ENCODE results near the gene FICD. TPM values are rescaled to one million over a fixed set of nuclear protein-coding genes. Genes with fewer than 3 reads are reported as not detected.
A peak's percentile ranks its signal among the peaks of the same experiment; 100 is the strongest.

Gene FICD
- total and polyA plus RNA-seq, 9 of the 15 experiments (the other 6 are each of a cell fraction or from before 2014, with no cell fraction given), result 0.88 to 4.5 (median 1.9) TPM

GRCh38 chr12:108479364-108480070, 35.6 kb upstream of the FICD start:
- H3K4me1 ChIP-seq (replicated peaks in 1 of 2; ENCODE audit: control insufficient read depth in 2 of 2, insufficient read depth in 2 of 2, low read length in 2 of 2), result peaks cover 7 to 40% of the 10 kb centered on the region in 2 experiments; a peak in 4 of 5 replicates
- no peaks in the 10 kb centered on the region for H3K27me3 ChIP-seq (ENCODE audit: control insufficient read depth in 2 of 2, insufficient read depth in 2 of 2, low read length in 2 of 2)
- no peak overlapping the region for H2AFZ ChIP-seq (ENCODE audit: low read depth, low read length)
- no peak for ATAC-seq
- H3K27ac ChIP-seq (ENCODE audit: extremely low read depth, low read depth, low read length), result no peak overlapping the region
- POLR2A ChIA-PET, result interaction anchor here (0.7 to 1.4 kb wide), 3 partner anchors 11 to 27 kb away, joined by 3 to 4 read pairs (median 3); no protein-coding TSS in a partner anchor
- no peak overlapping the region for H3K4me3 ChIP-seq
- BruUV-seq (replicated peaks), result no TSS peak
- intact Hi-C loops (cut with micrococcal nuclease), result no loop called here
- no peaks in the 10 kb centered on the region for H3K9me1 ChIP-seq (ENCODE audit: control insufficient read depth, insufficient read depth, low read length)
- peaks cover 4% of the 10 kb centered on the region; the same call in 1 of the 2 replicates for H3K9me3 ChIP-seq (replicated peaks; ENCODE audit: control insufficient read depth, insufficient read depth, low read depth, low read length)
- DNase-seq (ENCODE audit: extremely low read depth in 1 of 4, low spot score in 3 of 4), result no peak
- no peak for FAIRE-seq
- no peak overlapping the region for H3K9ac ChIP-seq (ENCODE audit: insufficient read depth in 1 of 2, low read depth in 2 of 2, low read length in 2 of 2)
- no peaks in the 10 kb centered on the region for H4K20me1 ChIP-seq (replicated peaks; ENCODE audit: control insufficient read depth, insufficient read depth, low read length)
- H3K36me3 ChIP-seq (ENCODE audit: control insufficient read depth, insufficient read depth, low read length), result no peaks in the 10 kb centered on the region
- CTCF ChIA-PET (ENCODE audit: low intra/inter-chr PET ratio), result no interaction called here
- in situ Hi-C loops (cut with MboI), result no loop called here
- 18% methylated on average over 6 of the region's 6 CpGs for WGBS (ENCODE audit: insufficient coverage, low coverage, missing lambda C conversion rate)
- no peak overlapping the region for H3K4me2 ChIP-seq (ENCODE audit: insufficient read depth, low read length)
- peak; percentile 62 for TF ChIP-seq PRDM10 (IDR thresholded peaks at IDR 0.05; ENCODE audit: partially characterized antibody)
- TF ChIP-seq JUND (IDR thresholded peaks at IDR 0.05; ENCODE audit: borderline replicate concordance, low read depth, low read length), result 0 out of 2 replicates have a peak, but pooled peaks have one; percentile 10
- no peak for TF ChIP-seq JUND (tag; IDR thresholded peaks at IDR 0.05; ENCODE audit: borderline replicate concordance, low read depth, low read length)
- peak; percentile 29; the same call in 1 of the 2 replicates for TF ChIP-seq FOSL1 (tag; conservative IDR thresholded peaks at IDR 0.05)
- TF ChIP-seq SNIP1 (IDR thresholded peaks at IDR 0.05; ENCODE audit: low read depth), result no peak
- no peaks in the 10 kb centered on the region for H3K79me2 ChIP-seq (ENCODE audit: control insufficient read depth, insufficient read depth, low read length)

All from K562 (cell line).